ENCODE results near the gene GADL1. TPM values are rescaled to one million over a fixed set of nuclear protein-coding genes. Genes with fewer than 3 reads are reported as not detected.

Gene GADL1
- polyA plus RNA-seq, 1 donor (not counting 4 experiments of a cell fraction or from before 2014, with no cell fraction given): not detected

- no peaks in the 10 kb centered on the region for H3K27me3 ChIP-seq (ENCODE audit: control insufficient read depth, extremely low read depth, insufficient read depth, low read length)
- FAIRE-seq (no peak), DNase-seq (ENCODE audit: low read depth, low spot score) (no peak)
- H3K27ac ChIP-seq (ENCODE audit: control insufficient read depth, insufficient read depth, low read length): no peak overlapping the region
- H4K20me1 ChIP-seq (ENCODE audit: control insufficient read depth, extremely low read depth, insufficient read depth, low read length): no peaks in the 10 kb centered on the region
- no peak overlapping the region for H3K4me2 ChIP-seq (ENCODE audit: control insufficient read depth, extremely low read depth, insufficient read depth, low read depth, low read length)
- H3K9me3 ChIP-seq (ENCODE audit: control insufficient read depth, low read depth, low read length): no peaks in the 10 kb centered on the region
- dilution Hi-C loops (cut with MboI; ENCODE audit: extremely low pct_ligation_motif_present, low sequenced_read_pairs): no loop called here
- H3K9me1 ChIP-seq (ENCODE audit: control insufficient read depth, extremely low read depth, insufficient read depth, low read length): no peaks in the 10 kb centered on the region
- no peak overlapping the region for H3K4me3 ChIP-seq (ENCODE audit: control insufficient read depth in 2 of 3, extremely low read depth in 1 of 3, insufficient read depth in 2 of 3, low read depth in 1 of 3, low read length in 3 of 3)
- H2AFZ ChIP-seq (ENCODE audit: control insufficient read depth, low read length): no peak overlapping the region
- H3K9ac ChIP-seq (ENCODE audit: control insufficient read depth, extremely low read depth, insufficient read depth, low read length): no peak overlapping the region
- H3K4me1 ChIP-seq (ENCODE audit: control insufficient read depth, extremely low read depth, insufficient read depth, low read length): peaks cover 11% of the 10 kb centered on the region
- no peak for TF ChIP-seq EZH2 (IDR thresholded peaks at IDR 0.05; ENCODE audit: low read length)
- no peak for TF ChIP-seq CTCF (optimal IDR thresholded peaks at IDR 0.05 in 1 of 3, IDR thresholded peaks at IDR 0.05 in 1 of 3, conservative IDR thresholded peaks at IDR 0.05 in 1 of 3; ENCODE audit: extremely low read depth in 1 of 3, insufficient read depth in 2 of 3, low read length in 3 of 3)
- no peaks in the 10 kb centered on the region for H3K36me3 ChIP-seq (ENCODE audit: control insufficient read depth in 2 of 2, extremely low read depth in 1 of 2, insufficient read depth in 2 of 2, low read length in 2 of 2)
- H3K79me2 ChIP-seq (ENCODE audit: control insufficient read depth, insufficient read depth, low read length): no peaks in the 10 kb centered on the region
These were observed 171.2 kb downstream of the GADL1 start for GRCh38 chr3:30723211-30723610.

GRCh38 chr3:30721314-30721634, 173.2 kb downstream of the GADL1 start:
- Histone ChIP-seq H3K4me1 (ENCODE audit: control insufficient read depth, extremely low read depth, insufficient read depth, low read length) (peaks cover 11% of the 10 kb centered on the region), H4K20me1 (ENCODE audit: control insufficient read depth, extremely low read depth, insufficient read depth, low read length) (no peaks in the 10 kb centered on the region), H3K4me2 (ENCODE audit: control insufficient read depth, extremely low read depth, insufficient read depth, low read depth, low read length) (peak overlapping the region; percentile 52), H3K9me1 (ENCODE audit: control insufficient read depth, extremely low read depth, insufficient read depth, low read length) (no peaks in the 10 kb centered on the region), H3K27me3 (ENCODE audit: control insufficient read depth, extremely low read depth, insufficient read depth, low read length) (no peaks in the 10 kb centered on the region), H3K4me3 (ENCODE audit: control insufficient read depth in 2 of 3, extremely low read depth in 1 of 3, insufficient read depth in 2 of 3, low read depth in 1 of 3, low read length in 3 of 3) (no peak overlapping the region), H3K79me2 (ENCODE audit: control insufficient read depth, insufficient read depth, low read length) (no peaks in the 10 kb centered on the region), H3K27ac (ENCODE audit: control insufficient read depth, insufficient read depth, low read length) (no peak overlapping the region), H3K9me3 (ENCODE audit: control insufficient read depth, low read depth, low read length) (no peaks in the 10 kb centered on the region), H2AFZ (ENCODE audit: control insufficient read depth, low read length) (no peak overlapping the region), H3K36me3 (ENCODE audit: control insufficient read depth in 2 of 2, extremely low read depth in 1 of 2, insufficient read depth in 2 of 2, low read length in 2 of 2) (no peaks in the 10 kb centered on the region), H3K9ac (ENCODE audit: control insufficient read depth, extremely low read depth, insufficient read depth, low read length) (no peak overlapping the region)
- no peak for TF ChIP-seq CTCF (optimal IDR thresholded peaks at IDR 0.05 in 1 of 3, IDR thresholded peaks at IDR 0.05 in 1 of 3, conservative IDR thresholded peaks at IDR 0.05 in 1 of 3; ENCODE audit: extremely low read depth in 1 of 3, insufficient read depth in 2 of 3, low read length in 3 of 3)
- no peak for TF ChIP-seq EZH2 (IDR thresholded peaks at IDR 0.05; ENCODE audit: low read length)
- DNase-seq (ENCODE audit: low read depth, low spot score) (no peak), FAIRE-seq (peak; percentile 88)
- dilution Hi-C loops (cut with MboI; ENCODE audit: extremely low pct_ligation_motif_present, low sequenced_read_pairs): no loop called here
